AG09319 (cell line): ENCODE results near the gene CCDC192.
"Not testable (repeated sequence)": the region's sequence is repeated elsewhere in the genome, so short reads cannot be mapped to it uniquely, and the experiment has no call there.

Experiments used
- DNase-seq: peaks from one replicate; pipeline ENCODE4 v3.0.0-alpha.2; 2010; ENCODE audit warnings: low read depth; ENCODE audit errors: extremely low read depth
- CTCF ChIP-seq: IDR thresholded peaks from 2 replicates; pipeline ENCODE4 v1.5.1; 2011; ENCODE audit warnings: low read depth, mild to moderate bottlenecking, inconsistent platforms, low read length, moderate library complexity

CCDC192 gene

GRCh38 chr5:127671218-127671617 is 32.0 kb upstream of the CCDC192 start:
- no peak for TF ChIP-seq CTCF
- no peak for DNase-seq

GRCh38 chr5:127673117-127673800 is 29.9 kb upstream of the CCDC192 start:
- no peak for DNase-seq
- TF ChIP-seq CTCF = no peak

GRCh38 chr5:127676951-127677350 is 26.2 kb upstream of the CCDC192 start:
- not testable (repeated sequence) for DNase-seq

- DNase-seq = not testable (repeated sequence)
These were observed 23.4 kb upstream of the CCDC192 start for GRCh38 chr5:127679691-127680330.

GRCh38 chr5:127680595-127680994 is 22.6 kb upstream of the CCDC192 start:
- no peak for TF ChIP-seq CTCF
- no peak for DNase-seq

GRCh38 chr5:127683008-127683407 is 20.2 kb upstream of the CCDC192 start:
- TF ChIP-seq CTCF = no peak
- no peak for DNase-seq

GRCh38 chr5:127684726-127685467 is 18.3 kb upstream of the CCDC192 start:
- TF ChIP-seq CTCF = no peak
- no peak for DNase-seq

- no peak for DNase-seq
- no peak for TF ChIP-seq CTCF
These were observed 17.5 kb upstream of the CCDC192 start for GRCh38 chr5:127685662-127686061.
